ENCODE data around the gene GRAMD1C.

The GRAMD1C gene

GRCh38 chr3:113838631-113839209 is at the start of gene GRAMD1C:
GRAMD1C (plus strand) TSS chr3:113838788; CDS start chr3:113838910, 122 bp downstream.
- H3K9me2 ChIP-seq (replicated peaks; ENCODE audit: insufficient read depth, low read length): no peaks in the 10 kb centered on the region
- H3K36me3 ChIP-seq (replicated peaks; ENCODE audit: insufficient read depth, low read length): no peaks in the 10 kb centered on the region
- H3K79me2 ChIP-seq (ENCODE audit: low read length): no peaks in the 10 kb centered on the region
- no peaks in the 10 kb centered on the region for H3K27me3 ChIP-seq (replicated peaks; ENCODE audit: insufficient read depth, low read length)
- no peak for TF ChIP-seq EZH2phosphoT487 (IDR thresholded peaks at IDR 0.05; ENCODE audit: low read length)
- peak; percentile 79 for TF ChIP-seq CTCF (IDR thresholded peaks at IDR 0.05; ENCODE audit: low read length)
- TF ChIP-seq EZH2 (optimal IDR thresholded peaks at IDR 0.05; ENCODE audit: low read depth, low read length): no peak
- H3K4me1 ChIP-seq (ENCODE audit: low read length): no peaks in the 10 kb centered on the region
- no peaks in the 10 kb centered on the region for H3K9me3 ChIP-seq (replicated peaks; ENCODE audit: insufficient read depth, low read length)
- peak within 1 kb of the TSS; percentile 84 for H2AFZ ChIP-seq (ENCODE audit: low read length)
- peak within 1 kb of the TSS; percentile 33; the same call in 1 of the 2 replicates for H3K9ac ChIP-seq (ENCODE audit: low read length)
- peak; percentile 93 for DNase-seq
- H4K20me1 ChIP-seq (ENCODE audit: insufficient read depth, low read length): no peaks in the 10 kb centered on the region
- no peak within 1 kb of the TSS for H3K27ac ChIP-seq (ENCODE audit: low read length)
- peak within 1 kb of the TSS; percentile 80 for H3K4me2 ChIP-seq (ENCODE audit: low read depth, low read length)
- H3F3A ChIP-seq (ENCODE audit: insufficient read depth, low read length): no peaks in the 10 kb centered on the region
- peak within 1 kb of the TSS; percentile 65 for H3K4me3 ChIP-seq (ENCODE audit: low read length)

GRCh38 chr3:113791381-113791780 is 47.2 kb upstream of the GRAMD1C start:
- Histone ChIP-seq H4K20me1 (ENCODE audit: insufficient read depth, low read length) (no peaks in the 10 kb centered on the region), H3K27ac (ENCODE audit: low read length) (no peak overlapping the region), H3F3A (ENCODE audit: insufficient read depth, low read length) (no peaks in the 10 kb centered on the region; the same call in 1 of the 2 replicates), H3K27me3 (replicated peaks; ENCODE audit: insufficient read depth, low read length) (no peaks in the 10 kb centered on the region), H3K9me3 (replicated peaks; ENCODE audit: insufficient read depth, low read length) (no peaks in the 10 kb centered on the region), H3K79me2 (ENCODE audit: low read length) (no peaks in the 10 kb centered on the region), H2AFZ (ENCODE audit: low read length) (no peak overlapping the region), H3K4me1 (ENCODE audit: low read length) (no peaks in the 10 kb centered on the region), H3K4me2 (ENCODE audit: low read depth, low read length) (no peak overlapping the region), H3K36me3 (replicated peaks; ENCODE audit: insufficient read depth, low read length) (peaks cover 14% of the 10 kb centered on the region; the same call in 1 of the 2 replicates), H3K4me3 (ENCODE audit: low read length) (no peak overlapping the region), H3K9me2 (replicated peaks; ENCODE audit: insufficient read depth, low read length) (no peaks in the 10 kb centered on the region), H3K9ac (ENCODE audit: low read length) (no peak overlapping the region)
- DNase-seq: no peak
- no peak for TF ChIP-seq EZH2 (optimal IDR thresholded peaks at IDR 0.05; ENCODE audit: low read depth, low read length)
- no peak for TF ChIP-seq CTCF (IDR thresholded peaks at IDR 0.05; ENCODE audit: low read length)
- TF ChIP-seq EZH2phosphoT487 (IDR thresholded peaks at IDR 0.05; ENCODE audit: low read length): no peak

GRCh38 chr3:113794526-113794925 is 44.1 kb upstream of the GRAMD1C start:
- no peaks in the 10 kb centered on the region for H3K9me3 ChIP-seq (replicated peaks; ENCODE audit: insufficient read depth, low read length)
- no peaks in the 10 kb centered on the region for H4K20me1 ChIP-seq (ENCODE audit: insufficient read depth, low read length)
- no peak overlapping the region for H3K4me3 ChIP-seq (ENCODE audit: low read length)
- H3K9me2 ChIP-seq (replicated peaks; ENCODE audit: insufficient read depth, low read length): no peaks in the 10 kb centered on the region
- no peaks in the 10 kb centered on the region; the same call in 1 of the 2 replicates for H3F3A ChIP-seq (ENCODE audit: insufficient read depth, low read length)
- DNase-seq: no peak
- H3K27ac ChIP-seq (ENCODE audit: low read length): no peak overlapping the region
- H3K9ac ChIP-seq (ENCODE audit: low read length): no peak overlapping the region
- no peaks in the 10 kb centered on the region for H3K27me3 ChIP-seq (replicated peaks; ENCODE audit: insufficient read depth, low read length)
- TF ChIP-seq EZH2phosphoT487 (IDR thresholded peaks at IDR 0.05; ENCODE audit: low read length) (no peak), CTCF (IDR thresholded peaks at IDR 0.05; ENCODE audit: low read length) (no peak), EZH2 (optimal IDR thresholded peaks at IDR 0.05; ENCODE audit: low read depth, low read length) (no peak)
- no peaks in the 10 kb centered on the region for H3K79me2 ChIP-seq (ENCODE audit: low read length)
- no peak overlapping the region for H3K4me2 ChIP-seq (ENCODE audit: low read depth, low read length)
- H3K4me1 ChIP-seq (ENCODE audit: low read length): no peaks in the 10 kb centered on the region
- H2AFZ ChIP-seq (ENCODE audit: low read length): no peak overlapping the region
- H3K36me3 ChIP-seq (replicated peaks; ENCODE audit: insufficient read depth, low read length): peaks cover 20% of the 10 kb centered on the region

Data from MM.1S (cell line).